ENCODE measurements around the gene BNIP3. TPM values are rescaled to one million over a fixed set of nuclear protein-coding genes. Genes with fewer than 3 reads are reported as not detected.

Gene BNIP3
- total RNA-seq, 6 donors from 2014 or later = 34.6 to 114 (median 51.9) TPM

DNA sequence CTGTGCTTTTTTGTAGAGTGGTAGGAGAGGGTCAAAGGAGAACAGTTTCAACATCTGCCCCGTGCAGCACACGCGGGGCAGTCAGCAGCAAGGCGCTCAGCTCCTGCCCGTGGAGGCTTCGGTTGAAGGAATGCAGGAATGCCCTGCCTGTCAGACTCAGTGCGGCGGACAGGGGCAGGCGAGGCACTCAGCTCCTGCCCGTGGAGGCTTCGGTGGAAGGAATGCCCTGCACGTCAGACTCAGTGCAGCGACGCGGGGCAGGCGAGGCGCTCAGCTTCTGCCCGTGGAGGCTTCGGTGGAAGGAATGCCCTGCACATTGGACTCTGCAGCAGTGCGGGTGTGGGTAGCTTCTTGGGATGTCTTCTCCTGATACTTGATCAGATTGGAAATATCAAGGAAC, 43.9 kb downstream of the BNIP3 start:
- Histone ChIP-seq H3K9me3 (no peaks in the 10 kb centered on the region), H3K27ac (no peak overlapping the region), H3K27me3 (no peaks in the 10 kb centered on the region), H3K4me3 (no peak overlapping the region), H3K36me3 (peaks cover 5 to 64% (median 37%) of the 10 kb centered on the region in 4 donors), H3K4me1 (peaks cover 0 to 14% (median 4%) of the 10 kb centered on the region in 4 donors)
- TF ChIP-seq, protein P1, sequence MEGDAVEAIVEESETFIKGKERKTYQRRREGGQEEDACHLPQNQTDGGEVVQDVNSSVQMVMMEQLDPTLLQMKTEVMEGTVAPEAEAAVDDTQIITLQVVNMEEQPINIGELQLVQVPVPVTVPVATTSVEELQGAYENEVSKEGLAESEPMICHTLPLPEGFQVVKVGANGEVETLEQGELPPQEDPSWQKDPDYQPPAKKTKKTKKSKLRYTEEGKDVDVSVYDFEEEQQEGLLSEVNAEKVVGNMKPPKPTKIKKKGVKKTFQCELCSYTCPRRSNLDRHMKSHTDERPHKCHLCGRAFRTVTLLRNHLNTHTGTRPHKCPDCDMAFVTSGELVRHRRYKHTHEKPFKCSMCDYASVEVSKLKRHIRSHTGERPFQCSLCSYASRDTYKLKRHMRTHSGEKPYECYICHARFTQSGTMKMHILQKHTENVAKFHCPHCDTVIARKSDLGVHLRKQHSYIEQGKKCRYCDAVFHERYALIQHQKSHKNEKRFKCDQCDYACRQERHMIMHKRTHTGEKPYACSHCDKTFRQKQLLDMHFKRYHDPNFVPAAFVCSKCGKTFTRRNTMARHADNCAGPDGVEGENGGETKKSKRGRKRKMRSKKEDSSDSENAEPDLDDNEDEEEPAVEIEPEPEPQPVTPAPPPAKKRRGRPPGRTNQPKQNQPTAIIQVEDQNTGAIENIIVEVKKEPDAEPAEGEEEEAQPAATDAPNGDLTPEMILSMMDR (IDR thresholded peaks at IDR 0.05) = no peak
- TF ChIP-seq POLR2AphosphoS5 (IDR thresholded peaks at IDR 0.05) = no peak
- TF ChIP-seq POLR2A (IDR thresholded peaks at IDR 0.05) = no peak
- TF ChIP-seq EP300 (IDR thresholded peaks at IDR 0.05) = no peak
- DNase-seq = peak in 1 of 2 donors; percentile 55
- WGBS, 2 donors = 96% methylated on average over 14 to 20 of the region's 20 CpGs
- no peak for ATAC-seq (ENCODE audit: low FRiP score in 2 of 2)

DNA sequence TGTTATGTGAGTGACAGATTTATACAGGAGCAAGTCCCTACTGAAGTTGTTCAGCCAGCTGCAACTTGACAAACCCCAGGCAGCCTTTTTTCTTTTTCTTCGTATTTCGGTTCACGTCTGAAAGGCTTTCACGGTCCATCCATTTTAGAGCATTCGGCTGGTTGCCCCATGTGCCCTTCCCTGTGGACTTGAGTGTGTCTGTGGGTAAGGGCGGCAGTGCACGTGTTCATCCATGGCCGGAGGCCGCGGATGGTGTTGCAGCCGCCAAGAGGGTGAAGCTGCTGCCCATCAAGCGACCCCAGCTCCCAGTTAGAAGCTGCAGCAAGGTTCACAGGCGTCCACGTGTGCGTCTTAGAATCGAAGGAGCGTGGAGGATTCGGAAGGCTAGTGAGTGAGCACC, 45.0 kb downstream of the BNIP3 start:
- 97% methylated on average over 18 of the region's 18 CpGs for WGBS, 2 donors
- peaks cover 0 to 20% (median 7%) of the 10 kb centered on the region in 4 donors for H3K4me1 ChIP-seq
- H3K36me3 ChIP-seq = peaks cover 5 to 62% (median 35%) of the 10 kb centered on the region in 4 donors
- H3K9me3 ChIP-seq = no peaks in the 10 kb centered on the region
- TF ChIP-seq POLR2AphosphoS5 (IDR thresholded peaks at IDR 0.05) = no peak
- TF ChIP-seq EP300 (IDR thresholded peaks at IDR 0.05) = no peak
- no peak for TF ChIP-seq POLR2A (IDR thresholded peaks at IDR 0.05)
- TF ChIP-seq, protein P1 (IDR thresholded peaks at IDR 0.05) = no peak
- DNase-seq (no peak), ATAC-seq (ENCODE audit: low FRiP score in 2 of 2) (no peak)
- H3K27ac ChIP-seq = no peak overlapping the region
- H3K27me3 ChIP-seq = no peaks in the 10 kb centered on the region
- no peak overlapping the region for H3K4me3 ChIP-seq

DNA sequence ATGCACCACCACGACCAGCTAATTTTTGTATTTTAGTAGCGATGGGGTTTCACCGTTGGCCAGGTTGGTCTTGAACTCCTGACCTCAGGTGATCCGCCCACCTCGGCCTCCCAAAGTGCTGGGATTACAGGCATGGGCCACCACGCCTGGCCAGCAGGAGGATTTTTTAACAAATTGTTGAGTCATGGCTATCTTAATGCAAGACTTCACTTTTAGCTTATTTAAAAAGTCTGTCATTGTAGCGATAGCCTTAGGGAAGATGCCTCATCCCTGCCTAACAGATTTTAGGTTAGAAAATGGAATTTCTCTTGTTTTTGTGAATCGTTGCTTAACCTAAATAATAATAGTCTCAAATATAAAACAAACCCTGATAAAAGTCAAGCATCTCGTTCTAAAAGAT, 45.4 kb downstream of the BNIP3 start:
- TF ChIP-seq POLR2A (IDR thresholded peaks at IDR 0.05) (no peak), EP300 (IDR thresholded peaks at IDR 0.05) (no peak), POLR2AphosphoS5 (IDR thresholded peaks at IDR 0.05) (no peak)
- TF ChIP-seq, protein P1 (IDR thresholded peaks at IDR 0.05) = no peak
- Histone ChIP-seq H3K4me3 (no peak overlapping the region), H3K36me3 (peaks cover 5 to 57% (median 32%) of the 10 kb centered on the region in 4 donors), H3K4me1 (peaks cover 4 to 24% (median 8%) of the 10 kb centered on the region in 4 donors), H3K27me3 (no peaks in the 10 kb centered on the region), H3K9me3 (no peaks in the 10 kb centered on the region), H3K27ac (no peak overlapping the region)
- no peak for DNase-seq
- no peak for ATAC-seq (ENCODE audit: low FRiP score in 2 of 2)
- WGBS, 2 donors = 94% methylated on average over 8 to 9 of the region's 9 CpGs

DNA sequence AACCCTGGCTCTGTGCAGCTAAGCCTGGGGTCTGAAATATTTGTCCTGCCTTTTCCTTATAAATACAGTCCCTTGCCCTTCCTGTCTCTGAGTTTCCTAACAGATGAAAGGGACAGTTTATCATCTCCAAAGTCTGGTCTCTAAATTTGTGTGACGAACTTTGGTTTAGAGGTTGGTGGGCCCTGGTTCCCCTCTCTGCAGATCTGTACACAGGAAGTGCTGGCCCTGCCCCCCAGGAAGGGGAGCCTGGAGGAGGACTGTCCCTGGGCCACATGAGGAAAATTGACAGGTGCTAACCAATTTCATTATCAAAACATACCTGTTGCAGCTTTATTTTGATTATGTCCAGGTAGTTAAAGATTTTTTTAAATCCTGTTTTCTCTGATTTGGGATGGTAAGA, 46.5 kb downstream of the BNIP3 start:
- peaks cover 5 to 47% (median 26%) of the 10 kb centered on the region in 4 donors for H3K36me3 ChIP-seq
- H3K27ac ChIP-seq = peak overlapping the region in 1 of 4 donors; percentile 34
- WGBS, 2 donors = 29 to 33% methylated on average over 1 of the region's 1 CpG
- TF ChIP-seq, protein P1 (IDR thresholded peaks at IDR 0.05) = no peak
- no peak for TF ChIP-seq POLR2A (IDR thresholded peaks at IDR 0.05)
- H3K27me3 ChIP-seq = no peaks in the 10 kb centered on the region
- ATAC-seq (ENCODE audit: low FRiP score in 2 of 2) = no peak
- no peak for DNase-seq
- no peak overlapping the region for H3K4me3 ChIP-seq
- no peaks in the 10 kb centered on the region for H3K9me3 ChIP-seq
- peaks cover 4 to 34% (median 12%) of the 10 kb centered on the region in 4 donors for H3K4me1 ChIP-seq

DNA sequence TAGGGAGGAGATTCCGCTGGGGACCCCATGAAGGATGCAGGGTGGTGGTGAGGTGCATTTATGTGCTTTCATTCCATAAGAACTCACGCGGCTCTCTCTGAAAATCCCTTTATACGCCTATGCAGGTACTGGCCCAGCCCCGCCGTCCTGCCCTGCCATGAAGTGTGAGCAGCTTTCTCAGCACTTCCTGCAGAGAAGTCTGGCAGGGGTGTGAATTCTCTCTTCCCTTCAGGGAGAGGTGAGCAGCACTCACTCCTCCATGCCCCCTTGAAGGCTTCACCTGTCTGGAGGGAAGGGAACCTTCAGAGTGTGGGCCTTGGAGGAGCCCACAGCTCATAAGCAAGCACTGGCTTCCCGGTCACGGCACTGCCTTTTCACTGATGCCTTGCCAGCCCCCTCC, 47.0 kb downstream of the BNIP3 start:
- TF ChIP-seq POLR2AphosphoS5 (IDR thresholded peaks at IDR 0.05) (no peak), EP300 (IDR thresholded peaks at IDR 0.05) (no peak), POLR2A (IDR thresholded peaks at IDR 0.05) (no peak)
- TF ChIP-seq, protein P1 (IDR thresholded peaks at IDR 0.05) = no peak
- Histone ChIP-seq H3K9me3 (no peaks in the 10 kb centered on the region), H3K36me3 (peaks cover 5 to 44% (median 25%) of the 10 kb centered on the region in 4 donors), H3K27ac (peak overlapping the region in 1 of 4 donors; percentile 34), H3K4me1 (peaks cover 4 to 39% (median 15%) of the 10 kb centered on the region in 4 donors), H3K4me3 (no peak overlapping the region), H3K27me3 (no peaks in the 10 kb centered on the region)
- DNase-seq (no peak), ATAC-seq (ENCODE audit: low FRiP score in 2 of 2) (no peak)
- WGBS, 2 donors = 75% methylated on average over 8 of the region's 8 CpGs

All from upper lobe of left lung (tissue), 6 donors.